KOPT-K1 (cell line): ENCODE results near the gene LDLRAD1.
"Not testable (repeated sequence)": the region's sequence is repeated elsewhere in the genome, so short reads cannot be mapped to it uniquely, and the experiment has no call there.

Experiments
- H3K27ac ChIP-seq: fragments of 200-600 bp; sonication (generic); 2 replicates; pipeline ENCODE4 v1.5.1; 2016; ENCODE audit warnings: antibody characterized with exemption, mild to moderate bottlenecking, low read depth, low read length; ENCODE audit not compliant: poor library complexity, severe bottlenecking
- H3K36me3 ChIP-seq: fragments of 200-600 bp; sonication (generic); 2 replicates; pipeline ENCODE4 v1.5.1; 2017; ENCODE audit warnings: antibody characterized with exemption, mild to moderate bottlenecking, low read length, moderate library complexity; ENCODE audit not compliant: insufficient read depth
- H3K9me3 ChIP-seq: fragments of 200-600 bp; sonication (generic); 2 replicates; pipeline ENCODE4 v1.5.1; 2017; ENCODE audit warnings: antibody characterized with exemption, low read length, mild to moderate bottlenecking; ENCODE audit not compliant: insufficient read depth, poor library complexity, severe bottlenecking

Gene LDLRAD1

DNA sequence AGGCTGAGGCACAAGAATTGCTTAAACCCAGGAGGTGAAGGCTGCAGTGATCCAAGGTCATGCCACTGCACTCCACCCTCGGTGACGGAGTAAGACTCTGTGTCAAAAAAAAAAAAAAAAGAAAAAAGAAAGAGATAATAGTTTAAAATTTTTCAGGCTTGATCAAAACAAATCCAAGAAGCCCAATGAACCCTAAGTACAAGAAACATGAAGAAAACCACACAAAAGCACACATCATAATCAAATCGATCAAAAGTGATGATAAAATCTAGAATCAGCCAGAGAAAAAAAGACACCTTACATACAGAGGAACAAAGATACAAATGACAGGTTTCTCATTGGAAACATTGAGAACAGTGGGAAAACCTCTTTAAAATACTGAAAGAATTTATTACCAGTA is 31.5 kb downstream of the LDLRAD1 start:
- peaks cover 3% of the 10 kb centered on the region for H3K9me3 ChIP-seq
- no peak overlapping the region for H3K27ac ChIP-seq
- H3K36me3 ChIP-seq = no peaks in the 10 kb centered on the region

DNA sequence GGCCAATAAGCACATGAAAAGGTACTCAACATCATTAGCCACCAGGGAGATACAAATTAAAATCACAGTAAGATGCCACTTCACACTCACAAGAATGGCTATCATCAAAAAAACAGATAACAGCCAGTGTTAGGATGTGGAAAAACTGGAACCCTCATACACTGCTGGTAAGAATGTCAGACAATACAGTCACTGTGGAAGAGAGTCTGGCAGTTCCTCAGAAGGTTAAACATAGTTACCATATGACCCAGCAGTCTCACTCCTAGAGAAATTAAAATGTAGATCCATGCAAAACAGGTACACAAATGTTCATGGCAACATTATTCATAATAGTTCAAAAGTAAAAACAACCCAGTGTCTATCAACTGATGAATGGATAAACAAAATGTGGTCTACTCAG is 33.3 kb downstream of the LDLRAD1 start:
- Histone ChIP-seq H3K36me3 (no peaks in the 10 kb centered on the region), H3K27ac (no peak overlapping the region), H3K9me3 (no peaks in the 10 kb centered on the region)

DNA sequence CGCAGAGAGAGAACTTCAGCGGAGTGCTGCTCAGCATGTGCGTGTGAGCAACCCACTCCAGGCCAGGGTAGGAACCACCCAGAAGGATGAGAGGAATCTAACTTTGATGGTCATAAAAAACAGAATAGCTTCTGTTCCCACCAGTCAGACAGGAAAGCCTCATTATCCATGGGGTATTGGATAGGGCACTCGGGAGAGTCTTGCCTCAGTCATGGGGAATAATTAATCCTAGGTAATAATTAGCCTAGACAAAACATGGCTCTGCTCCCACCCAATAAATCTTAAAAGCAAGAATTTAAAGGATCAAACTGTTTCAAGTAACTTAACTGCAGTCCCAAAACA is 35.3 kb downstream of the LDLRAD1 start:
- no peaks in the 10 kb centered on the region for H3K9me3 ChIP-seq
- H3K36me3 ChIP-seq = no peaks in the 10 kb centered on the region
- H3K27ac ChIP-seq = no peak overlapping the region

DNA sequence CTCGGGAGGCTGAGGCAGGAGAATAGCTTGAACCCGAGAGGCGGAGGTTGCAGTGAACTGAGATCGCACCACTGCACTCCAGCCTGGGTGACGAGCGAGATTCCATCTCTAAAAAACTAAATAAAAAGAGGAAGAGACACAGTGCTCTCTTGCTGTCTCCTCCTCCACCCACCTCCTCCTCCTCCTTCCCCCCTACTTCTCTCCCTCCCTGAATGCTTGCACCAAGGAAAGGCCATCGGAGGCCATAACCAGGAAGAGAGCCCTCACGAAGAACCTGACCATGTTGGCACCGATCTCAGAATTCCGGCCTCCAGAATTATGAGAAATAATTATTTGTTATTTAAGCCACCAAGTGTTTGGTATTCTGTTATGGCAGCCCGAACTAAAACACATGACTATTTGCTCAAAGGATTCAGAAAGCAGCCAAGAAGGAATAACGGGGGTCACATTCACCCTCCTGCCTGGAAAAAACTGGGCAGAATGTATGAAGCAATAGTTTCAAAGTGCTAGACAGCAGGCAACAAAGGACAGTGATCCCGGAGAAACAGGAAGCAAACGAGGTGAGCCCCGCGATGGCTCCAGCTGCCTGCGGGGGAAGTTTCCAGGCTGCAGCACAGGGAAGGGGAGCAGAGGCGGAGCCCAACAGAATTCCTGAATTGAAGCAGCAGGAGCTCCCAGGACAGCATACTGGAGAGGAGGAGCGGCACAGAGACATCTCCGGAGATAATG is 35.8 kb downstream of the LDLRAD1 start:
- Histone ChIP-seq H3K27ac (no peak overlapping the region), H3K9me3 (no peaks in the 10 kb centered on the region), H3K36me3 (no peaks in the 10 kb centered on the region)

DNA sequence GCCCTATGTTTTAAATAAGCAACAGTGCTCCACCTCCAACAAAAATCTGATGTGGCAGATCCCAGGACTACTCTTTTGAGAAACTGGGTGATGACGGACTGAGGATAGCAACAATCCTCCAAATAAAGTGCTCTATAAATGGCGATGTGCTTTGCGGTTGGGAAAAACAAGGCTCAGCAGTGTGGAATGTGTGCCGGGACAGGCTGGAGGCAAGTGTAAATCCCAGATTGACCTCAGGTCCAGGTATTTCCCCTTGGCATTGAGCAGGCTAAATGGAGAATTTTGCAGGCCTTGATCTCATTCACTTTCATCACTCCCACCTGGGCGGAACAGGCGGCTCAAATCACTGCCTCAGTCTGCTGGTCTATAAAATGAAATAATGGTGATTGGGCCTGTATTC is 36.8 kb downstream of the LDLRAD1 start:
- Histone ChIP-seq H3K9me3 (no peaks in the 10 kb centered on the region), H3K36me3 (no peaks in the 10 kb centered on the region), H3K27ac (no peak overlapping the region)

DNA sequence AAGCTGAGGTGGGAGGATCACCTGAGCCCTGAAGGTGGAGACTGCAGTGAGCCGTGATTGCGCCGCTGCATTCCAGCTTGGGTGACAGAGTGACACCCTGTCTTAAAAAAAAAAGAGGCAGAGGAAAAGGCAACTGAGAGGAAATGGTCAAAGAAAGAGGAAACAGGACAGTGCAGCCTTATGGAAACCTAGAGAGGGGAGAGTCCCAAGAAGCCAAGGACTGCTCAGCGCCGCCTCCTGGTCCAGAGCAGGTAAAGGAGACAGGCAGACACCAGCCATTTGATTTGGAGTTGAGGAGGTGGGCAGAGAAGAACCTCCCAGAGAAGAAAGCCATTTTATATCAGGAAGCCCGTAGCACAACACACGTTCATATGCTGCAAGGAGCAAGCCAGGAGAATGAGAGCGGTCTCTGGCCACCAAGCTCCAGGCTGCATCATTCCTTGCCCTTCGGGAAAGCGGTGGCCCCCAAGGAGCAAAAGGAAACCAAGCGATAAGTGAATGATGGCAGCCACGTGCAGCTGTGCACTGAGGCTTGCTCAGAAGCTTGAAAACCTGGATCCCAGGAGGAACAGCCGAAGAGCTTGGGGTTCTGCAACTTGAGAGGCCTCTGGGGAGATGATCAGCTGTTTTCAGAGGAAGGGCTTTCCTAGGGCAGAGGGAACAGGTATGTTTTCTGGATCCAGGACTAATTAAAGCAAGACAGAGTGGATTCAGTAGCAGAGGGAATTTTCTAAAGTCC is 38.1 kb downstream of the LDLRAD1 start:
- H3K27ac ChIP-seq = no peak overlapping the region
- no peaks in the 10 kb centered on the region for H3K9me3 ChIP-seq
- no peaks in the 10 kb centered on the region for H3K36me3 ChIP-seq

DNA sequence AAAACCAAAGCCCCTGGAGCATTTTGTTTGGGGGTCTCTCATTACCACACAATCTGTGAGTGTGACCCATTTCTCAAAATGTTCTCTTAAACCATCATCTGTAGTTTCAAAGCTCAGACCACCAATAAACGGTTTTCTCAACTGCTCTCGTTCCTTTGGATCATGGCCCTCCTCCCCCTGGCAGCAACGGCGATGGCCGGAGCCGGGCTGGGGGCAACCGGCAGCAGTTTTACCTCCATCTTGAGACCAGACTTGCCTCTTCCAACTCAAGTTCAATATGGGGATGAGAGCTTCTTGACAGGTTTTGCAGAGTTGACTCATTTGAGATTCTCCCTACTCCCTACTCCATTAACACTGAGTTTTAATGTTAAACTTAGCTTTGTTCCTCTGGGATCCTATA is 42.1 kb downstream of the LDLRAD1 start:
- H3K36me3 ChIP-seq = peaks cover 10% of the 10 kb centered on the region
- no peak overlapping the region for H3K27ac ChIP-seq
- H3K9me3 ChIP-seq = no peaks in the 10 kb centered on the region

DNA sequence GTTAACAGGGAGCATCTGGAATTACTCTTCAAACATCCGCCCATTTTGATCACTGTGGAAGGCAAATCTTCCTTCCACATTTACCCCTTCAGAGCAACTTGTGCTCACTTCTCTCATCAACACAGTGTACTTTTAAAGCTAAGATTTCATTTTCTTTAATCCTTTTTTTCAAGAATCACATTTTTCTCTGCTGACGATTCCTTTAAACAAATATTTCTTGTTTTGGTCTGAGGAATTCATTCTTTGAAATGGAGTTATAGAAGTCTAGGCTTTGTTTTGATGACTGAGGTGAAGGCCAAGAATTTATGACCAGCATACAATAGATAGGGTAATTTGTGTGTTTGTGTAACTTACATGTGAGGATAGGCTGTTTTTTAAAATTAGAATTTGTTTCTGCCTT is 46.3 kb downstream of the LDLRAD1 start:
- Histone ChIP-seq H3K9me3 (no peaks in the 10 kb centered on the region), H3K27ac (no peak overlapping the region), H3K36me3 (peaks cover 51% of the 10 kb centered on the region)

DNA sequence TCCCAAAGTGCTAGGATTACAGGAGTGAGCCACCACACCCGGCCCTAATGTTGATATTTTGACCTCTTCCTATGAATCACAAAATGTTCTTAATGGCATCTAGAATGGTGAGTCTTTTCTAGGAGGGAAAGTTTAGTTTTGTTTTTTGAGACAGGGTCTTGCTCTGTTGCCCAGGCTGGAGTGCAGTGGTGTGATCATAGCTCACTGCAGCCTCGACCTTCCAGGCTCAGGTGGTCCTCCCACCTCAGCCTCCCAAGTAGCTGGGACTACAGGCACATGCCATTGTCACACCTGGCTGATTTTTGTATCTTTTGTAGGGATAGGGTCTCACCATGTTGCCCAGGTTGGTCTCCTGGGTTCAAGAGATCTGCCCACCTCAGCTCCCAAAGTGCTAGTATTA is 48.7 kb downstream of the LDLRAD1 start:
- not testable (repeated sequence) for H3K27ac ChIP-seq, H3K9me3 ChIP-seq
- peaks cover 68% of the 10 kb centered on the region for H3K36me3 ChIP-seq

DNA sequence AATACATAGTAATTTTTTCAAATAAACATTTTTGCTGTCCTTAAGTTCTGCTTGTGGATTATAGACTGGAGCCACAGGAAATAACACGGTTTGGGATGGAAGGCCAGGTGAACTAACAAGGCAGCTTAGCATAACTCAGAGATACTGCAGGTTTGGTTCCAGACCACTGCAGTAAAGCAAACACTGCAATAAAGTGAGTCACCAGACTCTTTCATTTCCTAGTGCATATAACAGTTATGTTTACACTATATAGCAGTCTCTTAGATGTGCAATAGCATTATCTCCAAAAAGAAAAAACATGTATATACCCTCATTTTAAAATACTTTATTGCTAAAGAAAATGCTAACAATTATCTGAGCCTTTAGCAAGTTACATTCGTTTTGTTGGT is 49.9 kb downstream of the LDLRAD1 start:
- Histone ChIP-seq H3K27ac (no peak overlapping the region), H3K36me3 (peaks cover 80% of the 10 kb centered on the region), H3K9me3 (no peaks in the 10 kb centered on the region)

DNA sequence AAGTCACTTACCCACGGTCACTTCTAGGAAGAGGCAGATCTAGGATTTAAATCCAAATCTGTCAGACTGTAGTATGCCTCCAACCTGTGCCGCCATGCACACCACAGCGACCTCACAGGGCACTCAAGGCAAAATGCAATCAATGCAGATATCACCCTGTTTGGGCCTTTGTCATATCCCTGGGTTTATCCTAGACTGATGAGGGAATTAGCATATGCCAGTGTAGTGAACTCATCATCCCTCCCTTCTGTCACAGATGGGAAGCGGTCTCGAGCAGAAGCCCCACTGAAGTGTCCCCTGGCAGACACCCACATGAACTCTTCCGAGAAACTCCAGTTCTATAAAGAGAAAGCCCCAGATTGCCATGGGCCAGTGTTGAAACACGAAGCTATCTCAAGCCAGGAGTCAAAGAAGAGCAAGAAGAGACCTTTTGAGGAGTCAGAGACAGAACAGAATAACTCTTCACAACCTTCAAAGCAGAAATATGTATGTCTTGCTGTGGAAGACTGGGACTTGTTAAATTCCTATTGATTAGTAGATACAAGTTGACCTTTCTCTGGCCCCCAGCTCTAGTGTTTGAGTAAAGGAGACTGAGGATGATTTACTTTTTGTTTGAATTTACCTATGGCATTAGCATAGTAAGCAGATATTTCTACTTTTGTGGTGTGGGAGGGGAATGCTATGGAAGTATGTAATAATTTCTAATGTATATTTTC is 50.4 kb downstream of the LDLRAD1 start:
- H3K27ac ChIP-seq = no peak overlapping the region
- peaks cover 85% of the 10 kb centered on the region for H3K36me3 ChIP-seq

DNA sequence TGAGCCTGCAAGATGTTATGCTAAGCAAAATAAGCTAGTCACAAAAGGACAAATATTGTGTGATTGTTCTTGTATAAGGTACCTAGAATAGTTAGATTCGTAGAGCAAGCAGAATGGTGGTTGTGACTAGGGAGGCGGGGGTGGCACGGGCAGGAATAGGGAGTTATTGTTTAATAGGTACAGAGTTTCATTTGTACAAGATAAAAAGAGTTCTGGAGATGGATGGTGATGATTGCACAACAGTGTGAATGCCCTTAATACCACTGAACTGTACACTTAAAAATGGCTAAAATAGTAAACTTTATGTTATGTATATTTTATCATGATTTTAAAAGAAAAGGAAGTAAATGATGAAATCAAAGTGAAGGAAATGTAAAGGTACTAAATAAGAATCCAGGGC is 51.2 kb downstream of the LDLRAD1 start:
- no peak overlapping the region for H3K27ac ChIP-seq
- H3K9me3 ChIP-seq = no peaks in the 10 kb centered on the region
- peaks cover 91% of the 10 kb centered on the region for H3K36me3 ChIP-seq

More for the DNA sequence above, 50.4 kb downstream of the LDLRAD1 start:
- H3K9me3 ChIP-seq = no peaks in the 10 kb centered on the region

DNA sequence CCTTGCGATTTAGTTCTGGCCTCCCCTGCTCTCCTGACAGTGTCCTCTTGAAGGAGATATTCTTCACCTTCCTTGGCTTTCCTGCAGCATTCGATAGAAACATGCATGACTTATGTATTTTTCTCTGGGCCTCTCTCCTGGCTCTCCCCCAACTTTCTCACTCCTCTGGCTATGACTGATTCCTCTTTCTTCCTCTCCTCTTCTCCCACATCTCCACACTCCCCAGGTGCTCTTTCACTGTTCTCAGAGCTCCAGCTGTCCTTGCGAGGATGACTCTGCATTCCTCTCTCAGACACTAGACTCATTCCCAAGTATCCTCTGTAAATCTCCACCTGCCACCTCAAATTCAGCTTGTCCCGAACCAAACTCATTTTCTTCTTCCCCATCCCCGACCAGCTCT is 53.9 kb downstream of the LDLRAD1 start:
- H3K9me3 ChIP-seq = no peaks in the 10 kb centered on the region
- H3K36me3 ChIP-seq = peaks cover 89% of the 10 kb centered on the region
- H3K27ac ChIP-seq = no peak overlapping the region

DNA sequence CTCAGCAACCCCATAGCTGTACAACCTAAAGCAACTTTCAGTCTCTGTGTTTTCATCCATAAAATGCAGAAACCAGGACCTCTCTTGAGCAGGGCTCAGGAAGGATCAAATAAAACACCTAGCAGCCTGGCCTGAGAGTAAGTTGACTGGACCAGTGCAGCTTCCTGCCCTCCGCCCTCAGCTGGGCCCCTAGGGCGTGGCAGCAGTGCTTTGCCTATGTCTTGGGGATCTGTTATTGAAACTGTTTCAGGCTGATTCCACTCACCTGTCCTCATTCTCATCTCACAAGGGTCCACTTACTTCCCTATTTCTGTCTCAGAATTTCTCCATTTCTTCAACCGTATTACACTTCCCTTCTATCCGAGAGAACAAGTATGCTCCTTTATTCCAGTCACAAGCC is 54.5 kb downstream of the LDLRAD1 start:
- Histone ChIP-seq H3K36me3 (peaks cover 87% of the 10 kb centered on the region), H3K9me3 (no peaks in the 10 kb centered on the region), H3K27ac (no peak overlapping the region)

DNA sequence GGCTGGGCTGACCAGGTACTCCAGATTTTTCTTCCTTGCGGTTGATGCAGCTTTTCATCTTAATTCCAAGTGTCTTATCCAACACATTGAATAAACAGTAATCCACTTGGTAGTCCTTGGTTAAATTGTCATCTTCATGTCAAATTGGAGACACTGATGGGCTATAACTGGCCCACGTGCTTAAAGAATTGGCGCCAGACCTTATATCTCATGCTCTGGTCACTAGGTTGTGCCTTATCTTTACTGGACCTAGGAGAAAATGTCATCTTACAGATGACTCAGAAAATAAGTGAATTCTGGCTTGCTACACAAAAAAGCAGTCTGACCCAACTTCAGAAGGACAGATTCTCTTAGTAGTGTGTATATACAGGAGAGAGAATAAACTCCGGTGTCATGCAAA is 55.6 kb downstream of the LDLRAD1 start:
- H3K36me3 ChIP-seq = peaks cover 78% of the 10 kb centered on the region
- no peak overlapping the region for H3K27ac ChIP-seq
- no peaks in the 10 kb centered on the region for H3K9me3 ChIP-seq
